ENCODE results near the gene RELN.

DNA sequence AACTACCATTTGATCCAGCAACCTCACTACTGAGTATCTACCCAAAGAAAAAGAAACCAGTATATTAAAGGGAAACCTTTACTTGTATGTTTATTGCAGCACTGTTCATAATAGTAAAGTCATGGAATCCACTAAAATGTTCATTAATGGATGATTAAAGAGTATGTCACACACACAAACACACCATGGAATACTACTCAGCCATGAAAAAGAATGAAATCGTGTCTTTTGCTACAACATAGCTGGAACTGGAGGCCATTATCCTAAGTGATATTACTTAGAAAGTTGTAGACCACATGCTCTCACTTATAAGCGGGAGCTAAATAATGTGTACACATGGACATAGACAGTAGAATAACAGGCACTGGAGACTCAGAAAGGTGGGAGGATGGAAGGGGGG lies 340.4 kb downstream of the RELN start:
- TF ChIP-seq, protein P1, sequence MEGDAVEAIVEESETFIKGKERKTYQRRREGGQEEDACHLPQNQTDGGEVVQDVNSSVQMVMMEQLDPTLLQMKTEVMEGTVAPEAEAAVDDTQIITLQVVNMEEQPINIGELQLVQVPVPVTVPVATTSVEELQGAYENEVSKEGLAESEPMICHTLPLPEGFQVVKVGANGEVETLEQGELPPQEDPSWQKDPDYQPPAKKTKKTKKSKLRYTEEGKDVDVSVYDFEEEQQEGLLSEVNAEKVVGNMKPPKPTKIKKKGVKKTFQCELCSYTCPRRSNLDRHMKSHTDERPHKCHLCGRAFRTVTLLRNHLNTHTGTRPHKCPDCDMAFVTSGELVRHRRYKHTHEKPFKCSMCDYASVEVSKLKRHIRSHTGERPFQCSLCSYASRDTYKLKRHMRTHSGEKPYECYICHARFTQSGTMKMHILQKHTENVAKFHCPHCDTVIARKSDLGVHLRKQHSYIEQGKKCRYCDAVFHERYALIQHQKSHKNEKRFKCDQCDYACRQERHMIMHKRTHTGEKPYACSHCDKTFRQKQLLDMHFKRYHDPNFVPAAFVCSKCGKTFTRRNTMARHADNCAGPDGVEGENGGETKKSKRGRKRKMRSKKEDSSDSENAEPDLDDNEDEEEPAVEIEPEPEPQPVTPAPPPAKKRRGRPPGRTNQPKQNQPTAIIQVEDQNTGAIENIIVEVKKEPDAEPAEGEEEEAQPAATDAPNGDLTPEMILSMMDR (IDR thresholded peaks at IDR 0.05): no peak
- no peak for TF ChIP-seq POLR2A (IDR thresholded peaks at IDR 0.05)

Data from thyroid gland (tissue), 4 donors.